ENCODE measurements around the gene SLC6A16.

GRCh38 chr19:49340865-49341718 lies 16.1 kb upstream of the SLC6A16 start:
- TF ChIP-seq, protein P1, sequence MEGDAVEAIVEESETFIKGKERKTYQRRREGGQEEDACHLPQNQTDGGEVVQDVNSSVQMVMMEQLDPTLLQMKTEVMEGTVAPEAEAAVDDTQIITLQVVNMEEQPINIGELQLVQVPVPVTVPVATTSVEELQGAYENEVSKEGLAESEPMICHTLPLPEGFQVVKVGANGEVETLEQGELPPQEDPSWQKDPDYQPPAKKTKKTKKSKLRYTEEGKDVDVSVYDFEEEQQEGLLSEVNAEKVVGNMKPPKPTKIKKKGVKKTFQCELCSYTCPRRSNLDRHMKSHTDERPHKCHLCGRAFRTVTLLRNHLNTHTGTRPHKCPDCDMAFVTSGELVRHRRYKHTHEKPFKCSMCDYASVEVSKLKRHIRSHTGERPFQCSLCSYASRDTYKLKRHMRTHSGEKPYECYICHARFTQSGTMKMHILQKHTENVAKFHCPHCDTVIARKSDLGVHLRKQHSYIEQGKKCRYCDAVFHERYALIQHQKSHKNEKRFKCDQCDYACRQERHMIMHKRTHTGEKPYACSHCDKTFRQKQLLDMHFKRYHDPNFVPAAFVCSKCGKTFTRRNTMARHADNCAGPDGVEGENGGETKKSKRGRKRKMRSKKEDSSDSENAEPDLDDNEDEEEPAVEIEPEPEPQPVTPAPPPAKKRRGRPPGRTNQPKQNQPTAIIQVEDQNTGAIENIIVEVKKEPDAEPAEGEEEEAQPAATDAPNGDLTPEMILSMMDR (conservative IDR thresholded peaks at IDR 0.05; ENCODE audit: low read depth, low read length) = no peak
- no peak for TF ChIP-seq EZH2 (IDR thresholded peaks at IDR 0.05; ENCODE audit: borderline replicate concordance, low read depth, low read length, poor library complexity, severe bottlenecking)
